NCI-H187 (cell line): Measurements from ENCODE around the gene ZFPM1.

Experiments used
- DNase-seq, 2 experiments: peaks; one replicate each; lab custom pipeline; 2025; lab: John Stamatoyannopoulos, UW

The ZFPM1 gene

DNA sequence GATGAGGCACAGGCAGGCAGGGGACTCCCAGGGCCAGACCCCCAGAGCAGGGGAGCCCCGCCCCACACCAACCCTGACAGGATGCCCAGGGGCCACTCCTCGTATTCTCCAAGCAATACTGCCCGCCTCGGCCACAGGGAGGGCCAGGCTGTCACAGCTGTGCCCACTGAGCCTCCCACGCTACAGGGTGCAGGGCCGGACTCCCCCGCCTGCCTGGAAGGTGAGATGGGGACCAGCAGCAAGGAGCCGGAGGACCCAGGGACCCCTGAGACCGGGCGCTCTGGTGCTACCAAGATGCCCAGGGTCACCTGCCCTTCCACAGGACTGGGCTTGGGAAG is 18.8 kb upstream of the ZFPM1 start:
- DNase-seq: no peak

- DNase-seq: no peak
Observed at GRCh38 chr16:88434746-88435145, 18.3 kb upstream of the ZFPM1 start.

DNA sequence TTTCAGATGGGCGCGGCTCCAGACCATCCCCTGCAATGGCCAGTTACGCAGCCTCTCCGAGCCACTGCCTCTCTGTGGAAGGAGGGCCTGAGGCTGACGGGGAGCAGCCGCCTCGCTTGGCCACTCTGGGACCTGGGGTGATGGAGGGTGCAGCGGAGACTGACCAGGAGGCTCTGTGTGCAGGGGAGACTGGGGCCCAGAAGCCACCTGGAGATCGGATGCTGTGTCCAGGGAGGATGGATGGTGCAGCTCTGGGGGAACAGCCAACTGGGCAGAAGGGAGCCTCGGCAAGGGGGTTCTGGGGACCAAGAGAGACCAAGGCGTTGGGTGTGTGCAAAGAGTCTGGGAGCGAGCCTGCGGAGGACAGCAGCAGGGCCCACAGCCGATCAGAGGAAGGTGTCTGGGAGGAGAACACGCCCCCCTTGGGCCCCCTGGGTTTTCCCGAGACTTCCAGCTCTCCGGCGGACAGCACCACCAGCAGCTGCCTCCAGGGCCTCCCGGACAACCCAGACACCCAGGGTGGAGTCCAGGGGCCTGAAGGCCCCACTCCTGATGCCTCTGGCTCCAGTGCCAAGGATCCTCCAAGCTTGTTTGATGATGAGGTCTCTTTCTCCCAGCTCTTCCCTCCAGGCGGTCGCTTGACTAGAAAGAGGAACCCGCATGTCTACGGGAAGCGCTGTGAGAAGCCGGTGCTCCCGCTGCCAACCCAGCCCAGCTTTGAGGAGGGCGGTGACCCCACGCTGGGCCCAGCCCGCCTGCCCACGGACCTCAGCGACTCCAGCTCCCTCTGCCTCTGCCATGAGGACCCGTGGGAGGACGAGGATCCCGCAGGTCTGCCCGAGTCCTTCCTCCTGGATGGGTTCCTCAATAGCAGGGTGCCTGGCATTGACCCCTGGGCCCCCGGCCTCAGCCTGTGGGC is 17.4 kb upstream of the ZFPM1 start:
- no peak for DNase-seq

DNA sequence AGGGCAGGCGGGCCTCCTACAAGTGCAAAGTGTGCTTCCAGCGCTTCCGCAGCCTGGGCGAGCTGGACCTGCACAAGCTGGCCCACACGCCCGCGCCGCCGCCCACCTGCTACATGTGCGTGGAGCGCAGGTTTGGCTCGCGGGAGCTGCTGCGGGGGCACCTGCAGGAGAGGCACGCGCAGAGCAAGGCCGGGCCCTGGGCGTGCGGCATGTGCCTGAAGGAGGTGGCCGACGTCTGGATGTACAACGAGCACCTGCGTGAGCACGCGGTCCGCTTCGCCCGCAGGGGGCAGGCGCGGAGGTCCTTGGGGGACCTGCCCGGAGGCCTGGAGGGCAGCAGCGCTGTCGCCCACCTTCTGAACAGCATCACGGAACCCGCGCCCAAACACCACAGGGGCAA is 16.3 kb upstream of the ZFPM1 start:
- DNase-seq: no peak

- DNase-seq: no peak
Observed at GRCh38 chr16:88437367-88437964, 15.6 kb upstream of the ZFPM1 start.

DNA sequence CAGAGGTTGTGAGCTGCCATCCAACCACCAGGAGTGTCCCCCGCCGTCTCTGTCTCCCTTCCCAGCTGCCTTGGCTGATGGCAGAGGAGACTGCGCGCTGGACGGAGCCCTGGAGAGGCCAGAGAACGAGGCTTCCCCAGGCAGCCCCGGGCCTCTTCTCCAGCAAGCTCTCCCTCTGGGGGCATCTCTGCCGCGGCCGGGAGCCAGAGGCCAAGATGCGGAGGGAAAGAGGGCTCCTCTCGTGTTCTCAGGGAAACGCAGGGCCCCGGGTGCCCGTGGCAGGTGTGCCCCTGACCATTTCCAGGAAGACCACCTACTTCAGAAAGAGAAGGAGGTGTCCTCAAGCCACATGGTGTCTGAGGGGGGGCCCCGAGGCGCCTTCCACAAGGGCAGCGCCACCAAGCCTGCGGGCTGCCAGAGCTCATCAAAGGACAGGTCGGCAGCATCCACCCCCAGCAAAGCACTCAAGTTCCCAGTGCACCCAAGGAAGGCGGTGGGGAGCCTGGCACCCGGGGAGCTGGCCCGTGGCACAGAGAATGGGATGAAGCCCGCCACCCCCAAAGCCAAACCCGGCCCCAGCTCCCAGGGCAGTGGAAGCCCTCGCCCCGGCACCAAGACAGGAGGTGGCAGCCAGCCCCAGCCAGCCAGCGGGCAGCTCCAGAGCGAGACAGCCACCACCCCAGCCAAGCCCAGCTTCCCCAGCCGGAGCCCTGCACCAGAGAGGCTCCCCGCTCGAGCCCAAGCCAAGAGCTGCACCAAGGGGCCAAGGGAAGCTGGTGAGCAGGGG is 14.8 kb upstream of the ZFPM1 start:
- no peak for DNase-seq

- no peak for DNase-seq
Observed at GRCh38 chr16:88439016-88439415, 14.1 kb upstream of the ZFPM1 start.

DNA sequence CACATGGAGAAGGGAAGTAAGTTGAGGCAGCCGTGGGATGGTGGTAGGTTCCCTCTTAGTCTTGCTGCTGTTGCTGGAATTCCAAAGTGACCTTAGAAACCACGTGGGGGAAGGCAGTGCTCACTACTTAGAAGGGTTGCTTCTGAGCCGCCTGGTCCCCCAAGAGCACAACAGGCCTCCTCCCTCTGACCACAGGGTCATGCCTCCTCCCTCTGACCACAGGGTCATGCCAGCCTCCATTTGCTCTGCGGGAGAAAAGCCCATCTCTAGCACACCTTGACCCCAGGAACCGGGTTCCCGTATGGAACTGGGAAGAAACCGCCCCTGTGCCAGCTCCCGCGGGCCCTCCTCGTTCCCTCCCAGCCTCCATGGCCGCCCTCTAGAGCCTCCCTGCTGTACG is 13.4 kb upstream of the ZFPM1 start:
- DNase-seq: no peak

GRCh38 chr16:88440111-88440510 is 13.0 kb upstream of the ZFPM1 start:
- DNase-seq: no peak

DNA sequence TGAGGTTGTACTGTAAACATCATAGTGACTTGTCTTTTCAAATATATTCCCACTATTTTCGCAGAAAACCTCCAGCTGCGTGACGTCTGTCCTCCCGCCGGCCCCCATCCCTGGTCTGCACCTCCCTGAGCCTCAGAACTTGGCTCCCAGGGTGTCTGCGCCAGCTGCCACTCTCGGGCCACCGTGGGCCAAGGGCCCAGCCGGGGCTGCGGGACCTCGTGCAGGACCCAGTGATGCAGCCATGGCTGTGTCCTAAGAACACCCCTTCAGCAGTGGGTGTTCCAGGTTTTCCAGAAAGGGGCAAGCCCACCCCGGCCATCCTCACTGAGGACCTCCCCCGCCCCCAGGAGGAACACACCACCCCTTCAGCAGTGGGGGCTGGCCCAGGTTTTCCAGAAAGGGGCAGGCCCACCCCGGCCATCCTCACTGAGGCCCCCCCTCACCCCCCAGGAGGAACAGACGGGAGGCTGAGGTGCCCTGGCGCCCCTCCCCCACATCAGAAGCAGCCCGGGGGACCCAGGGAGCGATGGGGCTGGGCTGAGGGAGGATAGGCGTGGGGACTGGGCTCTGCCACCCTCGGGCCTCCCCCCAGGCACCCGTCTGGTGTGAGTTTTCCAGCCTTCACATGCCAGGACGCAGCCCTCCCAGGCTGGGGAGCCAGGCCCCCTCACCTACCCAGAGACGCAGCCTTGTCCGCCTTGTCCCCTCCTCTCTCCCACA is 12.2 kb upstream of the ZFPM1 start:
- DNase-seq: no peak

DNA sequence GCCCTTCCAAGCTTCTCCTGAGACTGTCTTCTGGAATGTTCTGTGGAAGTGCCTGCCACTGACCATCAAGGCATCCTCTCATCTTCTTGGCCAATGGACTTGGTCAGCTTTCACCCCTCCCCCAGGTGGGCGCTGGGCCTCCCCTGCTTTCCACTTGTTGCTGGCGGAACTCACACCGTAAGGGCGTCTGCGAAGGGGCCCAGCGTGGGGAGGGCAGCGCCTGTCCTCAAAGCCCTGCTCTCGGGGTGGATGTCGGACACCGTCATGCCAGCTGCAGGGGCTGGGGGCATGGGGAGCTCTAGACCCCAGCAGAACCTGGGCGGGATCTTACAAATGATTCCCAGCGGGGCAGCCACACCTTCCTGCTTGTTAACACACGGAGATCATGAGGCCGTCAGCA is 11.6 kb upstream of the ZFPM1 start:
- DNase-seq: no peak

DNA sequence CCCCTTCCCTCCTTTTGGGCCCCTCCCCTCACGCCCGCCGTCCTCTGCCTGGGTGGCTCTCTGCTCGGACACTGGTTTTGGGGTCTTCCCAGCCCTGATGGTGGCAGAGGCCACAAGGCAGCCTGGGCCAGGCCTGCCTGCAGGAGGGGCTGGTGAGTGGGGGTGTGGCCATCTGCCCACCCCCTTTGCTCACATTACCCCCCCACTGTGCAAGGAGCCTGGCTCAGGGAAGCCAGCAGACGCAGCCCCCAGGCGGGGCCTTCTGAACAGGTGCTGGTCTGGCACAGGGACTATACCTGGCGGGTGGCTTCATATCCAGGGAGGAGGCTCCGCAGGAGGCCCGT is 10.7 kb upstream of the ZFPM1 start:
- no peak for DNase-seq

GRCh38 chr16:88442727-88443576 is 10.1 kb upstream of the ZFPM1 start:
- DNase-seq: peak in 1 of 2 experiments; percentile 17

GRCh38 chr16:88444826-88445582 is 8.1 kb upstream of the ZFPM1 start:
- DNase-seq: no peak

- DNase-seq: no peak
Observed at GRCh38 chr16:88445583-88445960, 7.5 kb upstream of the ZFPM1 start.

GRCh38 chr16:88446061-88446460 is 7.0 kb upstream of the ZFPM1 start:
- DNase-seq: no peak

DNA sequence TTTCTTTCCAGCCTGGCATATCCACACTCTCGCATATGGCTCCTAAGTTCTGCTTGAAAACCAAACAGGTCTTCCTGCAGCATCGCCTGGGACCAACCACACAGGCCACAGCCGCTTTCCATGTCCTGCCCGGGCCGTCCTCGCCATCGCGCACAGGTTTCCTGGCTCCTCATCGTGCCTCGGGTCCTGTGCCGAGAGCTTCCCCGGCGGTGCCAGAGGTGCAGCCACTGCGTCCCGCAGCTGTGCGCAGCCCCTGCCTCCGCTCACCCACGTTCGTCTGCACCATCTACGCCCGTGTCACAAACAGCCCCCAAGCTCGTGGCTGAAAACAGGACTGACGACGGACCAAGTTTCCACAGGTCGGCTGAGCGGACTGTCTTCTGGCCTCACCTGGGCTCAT is 6.3 kb upstream of the ZFPM1 start:
- DNase-seq: no peak

- DNase-seq: no peak
Observed at GRCh38 chr16:88447881-88448280, 5.2 kb upstream of the ZFPM1 start.

- no peak for DNase-seq
Observed at GRCh38 chr16:88448461-88449266, 4.4 kb upstream of the ZFPM1 start.

DNA sequence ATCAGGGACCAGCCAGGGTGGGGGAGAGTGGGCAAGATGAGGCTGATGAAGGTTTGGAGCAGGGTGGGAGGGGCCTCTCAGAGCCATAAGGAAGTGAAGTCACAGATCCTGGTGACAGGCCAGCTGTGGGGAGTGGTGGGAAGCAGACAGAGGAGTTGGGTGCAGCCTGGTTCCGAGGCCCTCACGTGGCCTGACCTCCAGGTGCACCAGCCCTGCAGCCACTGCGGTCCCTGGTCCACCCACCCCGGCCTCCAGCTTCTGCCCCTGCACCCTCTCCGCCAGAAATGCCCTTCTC is 3.9 kb upstream of the ZFPM1 start:
- DNase-seq: no peak
